Measurements from ENCODE around the gene RFX7.

GRCh38 chr15:56228352-56228751, 15.3 kb downstream of the RFX7 start:
- TF ChIP-seq CTCF (IDR thresholded peaks at IDR 0.05) (no peak), EHF (CRISPR knock-in tag; IDR thresholded peaks at IDR 0.05) (no peak), MAFK (IDR thresholded peaks at IDR 0.05; ENCODE audit: partially characterized antibody) (peak; percentile 64), RAD21 (conservative IDR thresholded peaks at IDR 0.05 in 1 of 2, IDR thresholded peaks at IDR 0.05 in 1 of 2) (no peak), POLR2A (IDR thresholded peaks at IDR 0.05; ENCODE audit: low read length) (no peak), JUN (IDR thresholded peaks at IDR 0.05) (no peak), MAZ (IDR thresholded peaks at IDR 0.05; ENCODE audit: borderline replicate concordance, low read depth, low read length) (no peak)

All from A549 (cell line).